ENCODE results near the gene PTP4A1. TPM values are rescaled to one million over a fixed set of nuclear protein-coding genes. Genes with fewer than 3 reads are reported as not detected.
A peak's percentile ranks its signal among the peaks of the same experiment; 100 is the strongest.

Gene PTP4A1
- total RNA-seq, 1 donor from 2014 or later, result 108 TPM

- no peaks in the 10 kb centered on the region for H3K36me3 Mint-ChIP-seq (ENCODE audit: low read depth)
- H3K4me3 Mint-ChIP-seq (ENCODE audit: unreplicated experiment), result no peak overlapping the region
- no peak for DNase-seq (ENCODE audit: low spot score)
- no peaks in the 10 kb centered on the region for H3K4me1 Mint-ChIP-seq (ENCODE audit: low read depth)
- no peak for TF ChIP-seq CTCF (IDR thresholded peaks at IDR 0.05)
- H3K27me3 Mint-ChIP-seq (ENCODE audit: low read depth), result no peaks in the 10 kb centered on the region
- peaks cover 2% of the 10 kb centered on the region for H3K9me3 Mint-ChIP-seq (ENCODE audit: low read depth)
- no peak overlapping the region for H3K27ac Mint-ChIP-seq (ENCODE audit: unreplicated experiment)
Measured at GRCh38 chr6:63553900-63554299, 18.4 kb upstream of the PTP4A1 start.

DNA sequence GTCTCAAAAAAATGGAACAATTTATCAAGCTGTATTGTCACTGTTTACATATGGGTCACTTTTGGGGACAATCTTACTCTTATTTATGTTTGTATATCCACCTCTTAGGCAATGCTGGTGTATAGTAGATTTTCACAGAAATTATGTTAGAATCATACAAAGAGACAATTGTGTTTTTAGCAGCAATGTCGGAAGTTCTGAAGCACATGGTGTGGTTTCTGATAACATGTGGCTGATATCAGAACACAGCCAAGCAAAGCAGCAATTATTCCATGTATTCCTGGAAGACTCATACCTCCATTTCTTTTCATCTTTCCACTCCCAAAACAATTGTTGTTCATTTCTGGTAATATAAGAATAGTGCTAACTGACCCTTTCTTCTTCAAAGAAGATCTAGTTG is 17.5 kb upstream of the PTP4A1 start:
- Mint-ChIP-seq H3K27ac (ENCODE audit: unreplicated experiment) (no peak overlapping the region), H3K4me1 (ENCODE audit: low read depth) (no peaks in the 10 kb centered on the region), H3K9me3 (ENCODE audit: low read depth) (peaks cover 2% of the 10 kb centered on the region), H3K36me3 (ENCODE audit: low read depth) (no peaks in the 10 kb centered on the region), H3K4me3 (ENCODE audit: unreplicated experiment) (no peak overlapping the region), H3K27me3 (ENCODE audit: low read depth) (no peaks in the 10 kb centered on the region)
- TF ChIP-seq CTCF (IDR thresholded peaks at IDR 0.05), result no peak
- no peak for DNase-seq (ENCODE audit: low spot score)

DNA sequence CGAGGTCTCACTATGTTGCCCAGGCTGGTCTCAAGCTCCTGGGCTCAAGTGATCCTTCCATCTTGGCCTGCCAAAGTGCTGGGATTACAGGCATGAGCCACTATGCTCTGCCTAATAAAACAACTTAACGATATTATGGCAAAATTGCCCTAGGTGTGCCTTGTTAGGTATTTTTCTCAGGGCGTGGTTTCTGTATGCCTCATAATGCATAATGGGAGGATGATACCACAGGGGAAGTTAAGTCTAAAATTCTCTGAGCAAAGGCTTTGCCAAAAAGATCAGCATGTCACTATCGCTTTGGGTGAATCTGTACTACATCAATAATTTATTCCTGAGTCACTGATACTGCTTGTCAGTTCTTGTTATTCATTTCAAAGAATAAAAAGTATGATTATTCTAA is 15.9 kb upstream of the PTP4A1 start:
- Mint-ChIP-seq H3K4me1 (ENCODE audit: low read depth) (peaks cover 10% of the 10 kb centered on the region), H3K36me3 (ENCODE audit: low read depth) (no peaks in the 10 kb centered on the region), H3K27me3 (ENCODE audit: low read depth) (no peaks in the 10 kb centered on the region), H3K27ac (ENCODE audit: unreplicated experiment) (no peak overlapping the region), H3K9me3 (ENCODE audit: low read depth) (peaks cover 2% of the 10 kb centered on the region), H3K4me3 (ENCODE audit: unreplicated experiment) (no peak overlapping the region)
- no peak for TF ChIP-seq CTCF (IDR thresholded peaks at IDR 0.05)
- no peak for DNase-seq (ENCODE audit: low spot score)

GRCh38 chr6:63558278-63558677 is 14.0 kb upstream of the PTP4A1 start:
- no peak overlapping the region for H3K4me3 Mint-ChIP-seq (ENCODE audit: unreplicated experiment)
- no peaks in the 10 kb centered on the region for H3K27me3 Mint-ChIP-seq (ENCODE audit: low read depth)
- H3K4me1 Mint-ChIP-seq (ENCODE audit: low read depth), result peaks cover 16% of the 10 kb centered on the region
- no peaks in the 10 kb centered on the region for H3K36me3 Mint-ChIP-seq (ENCODE audit: low read depth)
- DNase-seq (ENCODE audit: low spot score), result no peak
- no peak overlapping the region for H3K27ac Mint-ChIP-seq (ENCODE audit: unreplicated experiment)
- H3K9me3 Mint-ChIP-seq (ENCODE audit: low read depth), result no peaks in the 10 kb centered on the region
- no peak for TF ChIP-seq CTCF (IDR thresholded peaks at IDR 0.05)

DNA sequence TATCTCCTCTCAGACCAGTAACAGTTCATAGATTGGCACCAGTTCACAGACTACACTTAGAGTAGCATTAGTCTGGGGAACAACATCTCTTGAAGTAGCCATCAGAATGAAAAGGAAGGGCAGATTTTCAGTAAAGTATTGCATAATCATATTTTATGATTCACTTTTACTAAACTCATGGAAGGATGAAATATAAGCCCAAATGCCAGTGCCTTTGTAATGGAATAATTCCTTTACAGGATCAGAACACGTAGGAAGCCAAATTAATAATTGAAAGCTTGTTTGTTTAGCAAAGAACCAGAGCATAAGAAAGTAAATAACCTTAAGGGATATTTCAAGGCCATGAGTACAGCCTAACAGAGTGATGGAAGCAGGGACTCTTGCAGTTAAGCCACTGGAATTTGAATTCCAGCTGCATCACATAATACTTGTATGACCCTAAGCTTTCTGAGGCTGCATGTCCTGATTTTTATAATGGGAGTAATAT is 11.4 kb upstream of the PTP4A1 start:
- Mint-ChIP-seq H3K36me3 (ENCODE audit: low read depth) (no peaks in the 10 kb centered on the region), H3K9me3 (ENCODE audit: low read depth) (no peaks in the 10 kb centered on the region), H3K27ac (ENCODE audit: unreplicated experiment) (peak overlapping the region; percentile 77), H3K4me1 (ENCODE audit: low read depth) (peaks cover 36% of the 10 kb centered on the region), H3K27me3 (ENCODE audit: low read depth) (no peaks in the 10 kb centered on the region), H3K4me3 (ENCODE audit: unreplicated experiment) (no peak overlapping the region)
- DNase-seq (ENCODE audit: low spot score), result no peak
- no peak for TF ChIP-seq CTCF (IDR thresholded peaks at IDR 0.05)
